Sigmoid colon (tissue), 3 donors: ENCODE data around the gene CHST8.

ENCODE experiments used
- POLR2A ChIP-seq, 2 donors: fragments of 450-650 bp; IDR thresholded peaks; one replicate each; pipeline ENCODE4 v1.6.1; 2016; ENCODE audit warnings: antibody characterized with exemption in 2 of 2, mild to moderate bottlenecking in 2 of 2, moderate library complexity in 2 of 2
- TF ChIP-seq, protein P1 (sequence below), 4 experiments: fragments of 450-650 bp in 3 of 4; fragments of 200-600 bp in 1 of 4; IDR thresholded peaks; one replicate each; pipeline ENCODE4 v1.5.1; 2016 to 2019; ENCODE audit warnings: antibody characterized with exemption in 4 of 4, mild to moderate bottlenecking in 3 of 4, moderate library complexity in 2 of 4

DNA sequence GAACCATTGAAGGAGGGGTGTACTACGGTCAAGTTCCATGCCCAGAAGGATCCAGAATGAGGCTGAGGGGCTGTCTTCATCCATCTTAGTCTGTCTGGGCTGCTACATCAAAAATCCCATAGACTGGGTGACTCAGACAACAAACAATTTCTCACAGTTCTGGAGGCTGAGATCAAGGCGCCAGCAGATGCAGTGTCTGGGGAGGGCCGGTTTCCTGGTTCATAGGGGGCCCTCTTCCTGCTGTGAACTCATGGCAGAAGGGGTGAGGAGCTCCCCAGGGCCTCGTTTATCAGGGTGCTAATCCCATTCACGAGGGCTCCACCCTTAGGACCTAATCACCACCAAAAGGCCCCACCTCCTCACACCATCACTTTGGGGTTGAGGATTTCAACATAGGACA lies 160.2 kb downstream of the CHST8 start:
- TF ChIP-seq, protein P1, sequence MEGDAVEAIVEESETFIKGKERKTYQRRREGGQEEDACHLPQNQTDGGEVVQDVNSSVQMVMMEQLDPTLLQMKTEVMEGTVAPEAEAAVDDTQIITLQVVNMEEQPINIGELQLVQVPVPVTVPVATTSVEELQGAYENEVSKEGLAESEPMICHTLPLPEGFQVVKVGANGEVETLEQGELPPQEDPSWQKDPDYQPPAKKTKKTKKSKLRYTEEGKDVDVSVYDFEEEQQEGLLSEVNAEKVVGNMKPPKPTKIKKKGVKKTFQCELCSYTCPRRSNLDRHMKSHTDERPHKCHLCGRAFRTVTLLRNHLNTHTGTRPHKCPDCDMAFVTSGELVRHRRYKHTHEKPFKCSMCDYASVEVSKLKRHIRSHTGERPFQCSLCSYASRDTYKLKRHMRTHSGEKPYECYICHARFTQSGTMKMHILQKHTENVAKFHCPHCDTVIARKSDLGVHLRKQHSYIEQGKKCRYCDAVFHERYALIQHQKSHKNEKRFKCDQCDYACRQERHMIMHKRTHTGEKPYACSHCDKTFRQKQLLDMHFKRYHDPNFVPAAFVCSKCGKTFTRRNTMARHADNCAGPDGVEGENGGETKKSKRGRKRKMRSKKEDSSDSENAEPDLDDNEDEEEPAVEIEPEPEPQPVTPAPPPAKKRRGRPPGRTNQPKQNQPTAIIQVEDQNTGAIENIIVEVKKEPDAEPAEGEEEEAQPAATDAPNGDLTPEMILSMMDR (IDR thresholded peaks at IDR 0.05) = no peak
- no peak for TF ChIP-seq POLR2A (IDR thresholded peaks at IDR 0.05)
